Brain microvascular endothelial cell (primary cell): ENCODE data around the gene SLC25A21.

Experiments
- DNase-seq: peaks from one replicate; pipeline ENCODE4 v3.0.0-alpha.2; 2020
- H3K27ac ChIP-seq: fragments of 250-450 bp; sonication (Bioruptor Pico); 2 replicates; pipeline ENCODE4 v1.5.1; 2020; ENCODE audit warnings: mild to moderate bottlenecking, moderate library complexity
- H3K27me3 ChIP-seq: fragments of 250-450 bp; sonication (Bioruptor Pico); replicated peaks from 2 replicates; pipeline ENCODE4 v1.5.1; 2020; ENCODE audit warnings: mild to moderate bottlenecking
- H3K36me3 ChIP-seq: fragments of 250-450 bp; sonication (Bioruptor Pico); replicated peaks from 2 replicates; pipeline ENCODE4 v1.5.1; 2020; ENCODE audit warnings: mild to moderate bottlenecking
- H3K4me3 ChIP-seq: 2 replicates; pipeline ENCODE4 v1.5.1; 2011; ENCODE audit warnings: low read depth, mild to moderate bottlenecking, control low read depth, low read length, moderate library complexity
- CTCF ChIP-seq: IDR thresholded peaks from 2 replicates; pipeline ENCODE4 v1.5.1; 2011; ENCODE audit warnings: low read depth, mild to moderate bottlenecking, moderate library complexity, low read length, control low read depth, inconsistent platforms; ENCODE audit errors: missing control alignments
- in situ Hi-C: cut with HindIII; loops from 2 replicates; pipeline ENCODE4 v1.10.0; 2017; ENCODE audit warnings: low sequenced_read_pairs, low pct_ligation_motif_present

SLC25A21 gene

GRCh38 chr14:36942522-36943245, 229.7 kb downstream of the SLC25A21 start:
- TF ChIP-seq CTCF, result no peak
- peak; percentile 44 for DNase-seq
- Histone ChIP-seq H3K27ac (no peak overlapping the region), H3K4me3 (no peak overlapping the region), H3K36me3 (no peaks in the 10 kb centered on the region), H3K27me3 (no peaks in the 10 kb centered on the region)
- in situ Hi-C loops, result no loop called here

- TF ChIP-seq CTCF, result peak; percentile 99
- Histone ChIP-seq H3K27me3 (no peaks in the 10 kb centered on the region), H3K36me3 (no peaks in the 10 kb centered on the region), H3K4me3 (no peak overlapping the region), H3K27ac (no peak overlapping the region)
- DNase-seq, result peak; percentile 74
- in situ Hi-C loops, result no loop called here
Measured at GRCh38 chr14:36941783-36942521, 230.5 kb downstream of the SLC25A21 start.

- Histone ChIP-seq H3K36me3 (no peaks in the 10 kb centered on the region), H3K27me3 (no peaks in the 10 kb centered on the region), H3K27ac (no peak overlapping the region), H3K4me3 (no peak overlapping the region)
- in situ Hi-C loops, result no loop called here
- no peak for TF ChIP-seq CTCF
- no peak for DNase-seq
Measured at GRCh38 chr14:36940476-36940875, 231.9 kb downstream of the SLC25A21 start.

- TF ChIP-seq CTCF, result no peak
- no peak overlapping the region for H3K4me3 ChIP-seq
- H3K36me3 ChIP-seq, result no peaks in the 10 kb centered on the region
- no peak overlapping the region for H3K27ac ChIP-seq
- no peaks in the 10 kb centered on the region for H3K27me3 ChIP-seq
- in situ Hi-C loops, result no loop called here
- no peak for DNase-seq
Measured at GRCh38 chr14:36939265-36939664, 233.1 kb downstream of the SLC25A21 start.

GRCh38 chr14:36938678-36939077, 233.7 kb downstream of the SLC25A21 start:
- no peak overlapping the region for H3K27ac ChIP-seq
- no peak overlapping the region for H3K4me3 ChIP-seq
- no peaks in the 10 kb centered on the region for H3K36me3 ChIP-seq
- in situ Hi-C loops, result no loop called here
- H3K27me3 ChIP-seq, result no peaks in the 10 kb centered on the region
- TF ChIP-seq CTCF, result no peak
- no peak for DNase-seq
